Muscle of leg (tissue), 11 donors: ENCODE measurements around the gene SLCO2A1. TPM values are rescaled to one million over a fixed set of nuclear protein-coding genes. Genes with fewer than 3 reads are reported as not detected.

ENCODE experiments used
- DNase-seq: peaks from one replicate; pipeline ENCODE4 v3.0.0; 2013
- H3K27ac ChIP-seq: one replicate; pipeline ENCODE4 v1.5.1; 2013; ENCODE audit warnings: mild to moderate bottlenecking, low read length, control low read depth
- H3K27me3 ChIP-seq: one replicate; pipeline ENCODE4 v1.6.1; 2013; ENCODE audit warnings: low read length; ENCODE audit not compliant: control insufficient read depth, insufficient read depth
- H3K36me3 ChIP-seq: one replicate; pipeline ENCODE4 v1.6.1; 2013; ENCODE audit warnings: low read length; ENCODE audit not compliant: control insufficient read depth, insufficient read depth
- H3K4me1 ChIP-seq: one replicate; pipeline ENCODE4 v1.6.1; 2013; ENCODE audit warnings: low read length; ENCODE audit not compliant: control insufficient read depth, insufficient read depth
- H3K4me3 ChIP-seq: one replicate; pipeline ENCODE4 v1.5.1; 2013; ENCODE audit warnings: low read length, control low read depth
- H3K9me3 ChIP-seq: replicated peaks from 2 replicates; pipeline ENCODE4 v1.6.1; 2013; ENCODE audit warnings: low read depth, low read length; ENCODE audit not compliant: control insufficient read depth
- WGBS: methylation state at CpG from one replicate; pipeline ENCODE4 v1.1.5; 2013; ENCODE audit warnings: missing lambda C conversion rate; ENCODE audit not compliant: insufficient coverage; 5-methylcytosine and 5-hydroxymethylcytosine counted together
- polyA plus RNA-seq, 8 donors: library from polyadenylated mRNA; unstranded; fragments of 120-200 nt; gene quantifications; one replicate each; pipeline versions ENCODE4 v1.2.1 to v1.2.3, GENCODE V29; 2013; ENCODE audit warnings: inconsistent platforms in 1 of 8, low replicate concordance in 1 of 8; ENCODE audit not compliant: insufficient read length in 8 of 8, insufficient read depth in 1 of 8
- total RNA-seq: library from RNA; stranded (reverse); fragments of 120-200 nt; gene quantifications from one replicate; pipeline ENCODE4 v1.2.4, GENCODE V29; 2013

Gene SLCO2A1
- total and polyA plus RNA-seq, 9 donors, result 0.49 to 3.9 (median 1.6) TPM

DNA sequence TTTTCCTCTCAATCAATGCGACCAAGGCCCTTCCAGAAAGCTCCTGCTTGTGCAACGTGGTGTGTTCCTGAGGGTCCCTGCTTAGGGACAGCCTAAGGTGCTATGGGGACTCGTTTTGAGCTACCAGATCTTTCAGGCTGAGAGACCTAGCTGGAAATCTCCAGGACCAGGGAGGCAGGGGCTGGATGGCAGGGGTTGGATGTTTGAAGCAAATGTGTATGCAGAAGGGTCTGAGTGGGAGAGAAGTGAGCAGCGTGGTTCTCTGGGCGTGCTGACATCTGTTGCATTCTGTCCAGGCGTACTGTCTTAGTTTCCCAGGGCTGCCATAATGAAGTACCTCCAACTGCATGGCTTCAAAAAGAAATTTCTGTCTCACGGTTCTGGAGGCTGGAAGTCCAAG lies 31.7 kb upstream of the SLCO2A1 start:
- Histone ChIP-seq H3K4me3 (no peak overlapping the region), H3K9me3 (no peaks in the 10 kb centered on the region), H3K36me3 (no peaks in the 10 kb centered on the region), H3K4me1 (peaks cover 24% of the 10 kb centered on the region), H3K27ac (no peak overlapping the region), H3K27me3 (peaks cover 2% of the 10 kb centered on the region)
- WGBS, result 74% methylated on average over 6 of the region's 7 CpGs
- no peak for DNase-seq

DNA sequence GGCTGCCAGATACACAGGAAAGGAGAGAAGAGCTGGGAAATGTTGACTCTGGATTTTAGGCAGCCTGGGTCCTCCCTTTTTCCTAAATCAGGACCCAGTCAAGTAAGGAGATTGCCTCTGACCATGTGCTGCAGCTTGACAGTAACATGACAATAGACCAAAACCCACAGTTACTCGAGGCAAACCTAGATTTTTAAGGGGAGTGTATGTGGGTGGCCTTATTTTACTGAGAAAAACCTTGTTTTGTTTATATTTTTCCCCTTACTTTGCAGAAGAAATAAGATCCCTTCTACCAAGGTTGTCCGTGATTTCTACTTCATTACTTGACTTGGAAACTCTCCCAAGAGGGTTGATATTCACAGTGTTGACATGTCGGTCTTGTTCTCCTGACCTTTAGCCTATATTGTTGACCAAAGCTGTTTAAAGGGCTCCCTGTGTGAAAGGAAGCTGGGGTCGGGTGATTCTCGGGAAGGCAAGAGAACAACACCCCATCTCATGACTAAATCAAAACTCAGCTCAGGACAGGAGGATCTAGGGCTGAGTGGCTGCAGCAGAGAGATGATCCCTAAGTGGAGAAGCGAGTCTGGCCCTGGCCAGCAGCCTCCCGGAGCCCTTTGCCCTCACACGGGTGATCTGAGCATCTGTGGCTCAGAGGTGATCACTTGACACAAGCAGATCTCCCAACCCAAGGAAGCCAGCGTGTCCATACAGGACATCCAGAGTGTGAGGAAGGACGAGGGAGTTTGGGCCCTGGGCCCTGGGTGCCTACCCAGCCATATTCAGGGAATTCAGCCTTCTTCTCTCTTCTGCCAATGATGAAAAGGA lies 31.0 kb upstream of the SLCO2A1 start:
- 83% methylated on average over 1 of the region's 10 CpGs for WGBS
- no peaks in the 10 kb centered on the region for H3K36me3 ChIP-seq
- peak; percentile 27 for DNase-seq
- no peak overlapping the region for H3K4me3 ChIP-seq
- no peaks in the 10 kb centered on the region for H3K9me3 ChIP-seq
- H3K27ac ChIP-seq, result no peak overlapping the region
- peaks cover 23% of the 10 kb centered on the region for H3K4me1 ChIP-seq
- H3K27me3 ChIP-seq, result peaks cover 2% of the 10 kb centered on the region

- Histone ChIP-seq H3K4me3 (no peak overlapping the region), H3K36me3 (no peaks in the 10 kb centered on the region), H3K27ac (no peak overlapping the region), H3K9me3 (no peaks in the 10 kb centered on the region), H3K27me3 (no peaks in the 10 kb centered on the region), H3K4me1 (peaks cover 23% of the 10 kb centered on the region)
- DNase-seq, result no peak
- 74% methylated on average over 5 of the region's 9 CpGs for WGBS
These were observed 30.2 kb upstream of the SLCO2A1 start for GRCh38 chr3:134059671-134060560.

DNA sequence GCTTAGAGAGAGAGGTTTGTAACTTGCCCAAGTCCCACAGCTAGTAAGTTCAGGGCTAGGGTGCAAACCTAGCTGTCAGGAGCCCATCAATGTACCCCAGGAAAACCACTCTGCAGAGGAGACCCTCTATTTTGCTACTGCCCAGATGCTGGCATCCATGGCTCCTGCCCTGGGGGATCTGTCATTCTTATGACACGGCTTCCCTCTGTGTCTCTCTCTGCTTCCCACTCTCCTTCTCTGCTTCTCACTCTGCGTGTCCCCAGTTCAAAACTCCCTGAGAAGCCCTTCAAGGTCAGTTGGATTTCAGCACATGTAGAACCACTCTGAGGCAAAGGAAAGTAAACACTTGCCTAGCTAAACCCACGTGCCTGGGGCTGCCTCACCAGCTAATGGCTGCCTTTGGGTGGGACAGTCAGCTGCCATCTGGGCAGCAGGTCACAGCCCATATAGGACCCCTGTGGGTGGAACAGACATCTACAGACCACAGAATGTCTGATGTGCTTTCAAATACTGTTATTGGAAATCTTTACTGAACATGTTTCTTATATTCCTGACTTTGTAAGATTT lies 29.4 kb upstream of the SLCO2A1 start:
- no peak for DNase-seq
- no peak overlapping the region for H3K4me3 ChIP-seq
- no peaks in the 10 kb centered on the region for H3K27me3 ChIP-seq
- no peaks in the 10 kb centered on the region for H3K9me3 ChIP-seq
- H3K27ac ChIP-seq, result no peak overlapping the region
- H3K36me3 ChIP-seq, result no peaks in the 10 kb centered on the region
- WGBS, result 65% methylated on average over 3 of the region's 3 CpGs
- peaks cover 23% of the 10 kb centered on the region for H3K4me1 ChIP-seq

GRCh38 chr3:134057654-134058110 lies 28.0 kb upstream of the SLCO2A1 start:
- Histone ChIP-seq H3K4me3 (no peak overlapping the region), H3K36me3 (no peaks in the 10 kb centered on the region), H3K9me3 (no peaks in the 10 kb centered on the region), H3K4me1 (peaks cover 23% of the 10 kb centered on the region), H3K27me3 (no peaks in the 10 kb centered on the region), H3K27ac (no peak overlapping the region)
- WGBS, result 69% methylated on average over 3 of the region's 7 CpGs
- no peak for DNase-seq

GRCh38 chr3:134057006-134057653 lies 27.4 kb upstream of the SLCO2A1 start:
- Histone ChIP-seq H3K4me3 (no peak overlapping the region), H3K27ac (no peak overlapping the region), H3K4me1 (peaks cover 23% of the 10 kb centered on the region), H3K27me3 (no peaks in the 10 kb centered on the region), H3K36me3 (no peaks in the 10 kb centered on the region), H3K9me3 (no peaks in the 10 kb centered on the region)
- WGBS, result 50% methylated on average over 1 of the region's 2 CpGs
- DNase-seq, result no peak

- no peaks in the 10 kb centered on the region for H3K9me3 ChIP-seq
- no peaks in the 10 kb centered on the region for H3K27me3 ChIP-seq
- H3K36me3 ChIP-seq, result no peaks in the 10 kb centered on the region
- no peak overlapping the region for H3K4me3 ChIP-seq
- H3K27ac ChIP-seq, result no peak overlapping the region
- no peak for DNase-seq
- 83% methylated on average over 7 of the region's 7 CpGs for WGBS
- peaks cover 23% of the 10 kb centered on the region for H3K4me1 ChIP-seq
These were observed 26.8 kb upstream of the SLCO2A1 start for GRCh38 chr3:134056464-134056891.

GRCh38 chr3:134055661-134056060 lies 25.9 kb upstream of the SLCO2A1 start:
- no peaks in the 10 kb centered on the region for H3K27me3 ChIP-seq
- H3K4me1 ChIP-seq, result peaks cover 17% of the 10 kb centered on the region
- H3K4me3 ChIP-seq, result no peak overlapping the region
- 100% methylated on average over 1 of the region's 7 CpGs for WGBS
- DNase-seq, result no peak
- H3K9me3 ChIP-seq, result no peaks in the 10 kb centered on the region
- H3K27ac ChIP-seq, result no peak overlapping the region
- H3K36me3 ChIP-seq, result no peaks in the 10 kb centered on the region

GRCh38 chr3:134054881-134055280 lies 25.2 kb upstream of the SLCO2A1 start:
- Histone ChIP-seq H3K27me3 (no peaks in the 10 kb centered on the region), H3K27ac (no peak overlapping the region), H3K4me3 (no peak overlapping the region), H3K36me3 (no peaks in the 10 kb centered on the region), H3K9me3 (no peaks in the 10 kb centered on the region), H3K4me1 (peaks cover 10% of the 10 kb centered on the region)
- WGBS, result 58% methylated on average over 2 of the region's 3 CpGs
- no peak for DNase-seq
